GM12865 (cell line): ENCODE results near the gene PAGE1.

Source experiments
- DNase-seq: peaks from one replicate; pipeline ENCODE4 v3.0.0; 2010; ENCODE audit warnings: low read depth
- H3K4me3 ChIP-seq: 2 replicates; pipeline ENCODE4 v1.5.1; 2011; ENCODE audit warnings: mild to moderate bottlenecking, low read depth, low read length, control low read depth
- TF ChIP-seq, protein P1 (sequence below): IDR thresholded peaks from 2 replicates; pipeline ENCODE4 v1.5.1; 2011; ENCODE audit warnings: low read length, control low read depth, low read depth, inconsistent platforms; ENCODE audit not compliant: insufficient read depth; ENCODE audit errors: missing control alignments

Gene PAGE1

DNA sequence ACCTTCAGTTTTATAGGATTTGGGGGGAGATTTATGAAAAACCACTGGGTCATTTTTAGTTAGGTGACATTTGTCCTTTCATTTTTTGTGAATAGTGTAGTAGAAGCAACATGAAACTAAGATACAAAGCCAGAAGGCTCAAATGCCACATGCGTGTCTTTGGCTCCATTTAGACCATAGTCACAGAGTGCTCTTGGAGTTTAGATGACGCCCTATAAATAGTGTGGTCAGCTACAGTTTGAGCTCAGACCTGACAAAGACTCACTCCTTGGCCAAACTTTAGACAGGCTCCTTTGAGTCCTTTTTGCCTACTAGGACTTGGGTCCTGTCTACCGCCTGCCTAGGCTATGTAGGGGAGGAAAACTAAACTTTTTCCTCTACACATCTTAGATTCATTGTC lies 16.8 kb upstream of the PAGE1 start:
- H3K4me3 ChIP-seq, result no peak overlapping the region
- no peak for DNase-seq
- TF ChIP-seq, protein P1, sequence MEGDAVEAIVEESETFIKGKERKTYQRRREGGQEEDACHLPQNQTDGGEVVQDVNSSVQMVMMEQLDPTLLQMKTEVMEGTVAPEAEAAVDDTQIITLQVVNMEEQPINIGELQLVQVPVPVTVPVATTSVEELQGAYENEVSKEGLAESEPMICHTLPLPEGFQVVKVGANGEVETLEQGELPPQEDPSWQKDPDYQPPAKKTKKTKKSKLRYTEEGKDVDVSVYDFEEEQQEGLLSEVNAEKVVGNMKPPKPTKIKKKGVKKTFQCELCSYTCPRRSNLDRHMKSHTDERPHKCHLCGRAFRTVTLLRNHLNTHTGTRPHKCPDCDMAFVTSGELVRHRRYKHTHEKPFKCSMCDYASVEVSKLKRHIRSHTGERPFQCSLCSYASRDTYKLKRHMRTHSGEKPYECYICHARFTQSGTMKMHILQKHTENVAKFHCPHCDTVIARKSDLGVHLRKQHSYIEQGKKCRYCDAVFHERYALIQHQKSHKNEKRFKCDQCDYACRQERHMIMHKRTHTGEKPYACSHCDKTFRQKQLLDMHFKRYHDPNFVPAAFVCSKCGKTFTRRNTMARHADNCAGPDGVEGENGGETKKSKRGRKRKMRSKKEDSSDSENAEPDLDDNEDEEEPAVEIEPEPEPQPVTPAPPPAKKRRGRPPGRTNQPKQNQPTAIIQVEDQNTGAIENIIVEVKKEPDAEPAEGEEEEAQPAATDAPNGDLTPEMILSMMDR, result no peak

DNA sequence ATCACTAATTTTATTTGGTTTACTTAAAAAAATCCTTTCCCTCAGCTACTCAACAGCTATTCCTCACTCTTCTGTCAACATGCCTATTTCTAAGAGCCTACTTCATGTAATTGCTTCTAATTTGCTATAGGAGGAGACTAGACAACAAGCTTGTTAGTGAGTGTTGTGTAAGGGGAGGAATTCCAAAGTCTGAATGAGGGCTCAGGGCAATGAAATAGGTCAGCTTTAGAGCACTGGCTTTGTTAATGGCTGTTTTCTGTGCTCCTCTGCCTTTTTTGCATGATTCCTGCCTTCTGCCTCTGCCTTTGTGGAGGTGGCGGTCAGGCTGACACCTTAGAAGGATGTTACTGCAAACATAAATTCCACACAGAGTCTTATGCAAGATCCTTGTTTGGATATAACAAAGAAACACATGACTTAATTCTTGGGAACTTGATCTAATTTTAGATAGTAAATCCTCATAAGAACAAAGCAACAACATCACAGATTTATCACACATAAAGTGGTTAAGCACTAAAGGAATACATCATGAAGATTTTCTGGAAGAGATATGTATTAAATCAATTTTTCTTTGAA lies 15.0 kb upstream of the PAGE1 start:
- DNase-seq, result no peak
- no peak overlapping the region for H3K4me3 ChIP-seq
- TF ChIP-seq, protein P1, result no peak

DNA sequence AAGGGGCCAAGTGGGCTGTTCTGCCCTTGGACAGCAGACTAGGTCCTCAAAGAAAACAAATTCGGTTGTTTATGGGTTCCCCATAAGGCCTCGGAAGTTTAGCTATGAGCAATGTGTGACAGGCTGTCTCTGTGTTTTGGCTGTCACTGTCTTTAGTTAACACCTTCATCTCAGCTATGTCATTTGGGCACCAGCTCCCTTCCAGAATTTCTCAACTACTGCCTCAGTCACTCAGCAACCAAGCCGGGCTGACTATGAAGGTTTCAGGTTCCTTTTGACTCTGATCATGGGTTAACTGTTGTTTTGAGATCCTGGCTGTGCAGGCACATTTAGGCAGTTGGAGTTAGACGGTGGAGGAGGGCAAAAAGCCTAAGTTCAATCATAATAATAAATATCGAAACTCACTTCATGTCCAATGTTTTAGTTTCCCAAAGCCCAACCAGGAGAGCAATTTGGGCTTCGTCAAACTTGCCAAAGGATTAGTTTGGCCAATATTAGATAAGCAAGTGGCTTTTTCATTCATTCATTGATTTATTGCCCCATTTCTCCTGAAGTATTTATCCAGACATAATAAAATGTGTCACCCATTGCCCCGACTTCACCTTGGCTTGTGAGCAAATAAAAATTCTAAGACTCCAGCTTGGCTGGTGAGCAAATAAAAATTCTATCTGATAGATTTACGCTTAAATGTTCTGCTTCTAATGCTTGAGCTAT lies 9.1 kb upstream of the PAGE1 start:
- no peak overlapping the region for H3K4me3 ChIP-seq
- TF ChIP-seq, protein P1, result no peak
- no peak for DNase-seq

DNA sequence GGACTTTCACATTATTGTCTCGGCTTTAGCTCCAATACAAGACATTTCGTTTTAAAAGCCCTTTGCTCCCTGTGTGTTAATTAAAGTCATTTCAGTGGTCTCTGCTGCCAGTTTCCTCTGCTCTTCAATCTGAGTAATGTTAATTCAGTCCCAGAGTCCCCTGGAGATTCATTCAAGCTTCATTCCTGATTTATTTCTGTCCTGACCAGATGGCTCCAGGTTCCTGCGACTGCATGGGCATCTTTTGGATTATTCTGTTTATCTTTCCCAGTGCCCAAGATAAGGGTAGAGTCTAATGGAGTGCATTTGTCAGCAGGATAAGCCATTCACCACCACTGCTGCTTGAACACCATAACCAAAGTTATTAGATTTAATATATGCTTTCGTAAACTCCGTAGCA lies 6.1 kb upstream of the PAGE1 start:
- TF ChIP-seq, protein P1, result no peak
- no peak for DNase-seq
- H3K4me3 ChIP-seq, result no peak overlapping the region

DNA sequence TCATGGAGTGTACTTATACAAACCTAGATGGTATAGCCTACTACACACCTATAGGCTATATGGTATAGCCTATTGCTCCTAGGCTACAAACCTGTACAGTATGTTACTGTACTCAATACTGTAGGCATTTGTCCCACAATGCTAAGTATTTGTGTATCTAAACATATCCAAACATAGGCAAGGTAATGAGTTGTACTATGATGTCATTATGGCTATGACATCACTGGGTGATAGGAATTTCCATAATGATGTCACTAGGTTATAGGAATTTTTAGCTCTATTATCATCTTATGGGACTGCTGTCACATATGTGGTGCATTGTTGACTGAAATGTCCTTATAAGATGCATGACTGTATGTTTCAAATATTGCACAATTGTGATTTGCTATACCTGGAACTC lies 5.5 kb upstream of the PAGE1 start:
- TF ChIP-seq, protein P1, result no peak
- H3K4me3 ChIP-seq, result no peak overlapping the region
- DNase-seq, result no peak

DNA sequence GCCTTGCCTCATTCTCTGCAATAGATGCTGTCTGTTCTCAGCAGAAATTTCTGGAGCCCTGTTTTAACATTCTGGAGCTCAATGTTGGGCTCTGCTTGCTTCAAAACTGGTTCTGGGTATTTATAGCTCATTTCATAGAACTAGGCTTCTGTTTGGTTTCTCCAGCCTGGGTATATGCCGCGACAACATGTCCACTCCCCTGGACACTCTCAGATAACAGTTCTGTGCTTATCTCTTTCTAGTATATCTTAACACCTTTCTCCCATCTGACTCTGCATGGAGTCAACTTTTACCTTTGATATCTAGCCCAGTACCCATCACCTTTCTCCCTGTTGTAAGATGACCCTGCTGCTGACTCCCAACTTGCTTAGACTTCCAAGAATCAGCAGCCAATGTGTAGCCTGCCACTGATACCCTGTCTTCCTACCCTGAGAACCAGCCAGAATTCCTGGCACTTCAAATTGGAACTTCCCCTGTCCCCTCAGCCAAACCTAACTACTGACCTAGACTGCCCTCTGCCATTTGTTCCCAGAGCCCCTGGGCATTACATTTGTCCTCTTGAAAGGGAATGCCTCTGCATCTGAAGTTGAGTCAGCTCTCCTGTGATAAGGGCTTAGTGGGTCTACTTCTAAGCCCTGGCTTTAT lies 20.6 kb downstream of the PAGE1 start:
- TF ChIP-seq, protein P1, result no peak
- no peak overlapping the region for H3K4me3 ChIP-seq
- DNase-seq, result no peak
